Muscle layer of duodenum (tissue), 2 donors: Measurements from ENCODE around the gene UXS1.
"Not testable (repeated sequence)": the region's sequence is repeated elsewhere in the genome, so short reads cannot be mapped to it uniquely, and the experiment has no call there.

Experiments
- H3K27ac ChIP-seq: one replicate; pipeline ENCODE4 v1.7.0; 2013; ENCODE audit warnings: mild to moderate bottlenecking, low read length
- H3K27me3 ChIP-seq: one replicate; pipeline ENCODE4 v1.7.0; 2013; ENCODE audit warnings: low read depth, mild to moderate bottlenecking, control low read depth, low read length
- H3K36me3 ChIP-seq, 2 donors: one replicate each; pipeline ENCODE4 v1.7.0; 2013; ENCODE audit warnings: low read length in 2 of 2, control low read depth in 1 of 2, mild to moderate bottlenecking in 1 of 2; ENCODE audit not compliant: insufficient read depth in 2 of 2, control insufficient read depth in 1 of 2
- H3K4me1 ChIP-seq, 2 donors: one replicate each; pipeline ENCODE4 v1.7.0; 2013; ENCODE audit warnings: low read length in 2 of 2, mild to moderate bottlenecking in 2 of 2, control low read depth in 1 of 2, moderate library complexity in 1 of 2; ENCODE audit not compliant: insufficient read depth in 2 of 2, control insufficient read depth in 1 of 2
- H3K4me3 ChIP-seq, 2 donors: one replicate each; pipeline ENCODE4 v1.7.0; 2013; ENCODE audit warnings: low read length in 2 of 2, low read depth in 1 of 2, mild to moderate bottlenecking in 1 of 2
- H3K9me3 ChIP-seq, 2 donors: one replicate each; pipeline ENCODE4 v1.7.0; 2013; ENCODE audit warnings: low read length in 2 of 2, control low read depth in 1 of 2, mild to moderate bottlenecking in 1 of 2; ENCODE audit not compliant: control insufficient read depth in 1 of 2
- donor health status: healthy.

The UXS1 gene

DNA sequence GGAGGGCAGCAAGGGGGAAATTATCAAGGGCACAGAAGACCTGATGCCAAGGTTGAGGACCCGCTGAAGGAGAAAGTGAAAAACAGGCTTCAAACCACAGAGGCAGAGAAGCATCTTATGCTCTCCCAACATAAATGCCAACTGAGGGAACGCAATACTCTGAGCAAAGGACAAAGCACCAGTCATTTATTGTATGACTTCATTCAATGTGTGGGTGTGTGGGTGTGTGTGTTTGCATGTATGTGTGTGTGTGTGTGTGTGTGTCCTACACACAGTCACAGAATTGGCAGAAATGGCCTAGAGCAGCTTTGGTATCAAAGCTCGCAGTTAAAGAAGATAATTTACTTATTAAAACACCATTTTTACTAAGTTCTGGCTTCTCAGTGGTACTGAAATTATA is 51.4 kb downstream of the UXS1 start:
- Histone ChIP-seq H3K9me3 (no peaks in the 10 kb centered on the region), H3K27ac (no peak overlapping the region), H3K27me3 (no peaks in the 10 kb centered on the region), H3K36me3 (peaks cover 4 to 5% of the 10 kb centered on the region in 2 donors), H3K4me1 (peaks cover 0 to 14% of the 10 kb centered on the region in 2 donors), H3K4me3 (no peak overlapping the region)

DNA sequence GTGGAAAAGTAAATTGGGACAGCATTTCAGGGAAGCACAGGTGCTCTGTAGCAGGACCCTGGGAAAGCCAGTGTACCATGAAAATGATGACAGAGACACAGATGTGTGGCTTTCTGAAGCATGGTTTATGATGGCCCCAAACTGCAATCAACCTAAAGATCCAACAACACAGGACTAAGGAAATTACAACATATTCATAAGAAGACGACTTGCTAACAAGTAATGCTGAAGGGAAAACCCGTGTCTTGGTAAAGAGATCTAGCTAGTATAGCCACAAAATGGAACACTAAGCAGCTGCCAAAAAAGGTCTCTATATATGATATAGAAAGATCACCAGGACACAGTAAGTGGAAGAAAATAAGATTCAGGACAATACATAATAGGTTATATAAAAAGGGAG is 53.2 kb downstream of the UXS1 start:
- no peaks in the 10 kb centered on the region for H3K9me3 ChIP-seq
- no peak overlapping the region for H3K4me3 ChIP-seq
- peaks cover 0 to 17% of the 10 kb centered on the region in 2 donors for H3K4me1 ChIP-seq
- H3K27me3 ChIP-seq, result no peaks in the 10 kb centered on the region
- H3K27ac ChIP-seq, result no peak overlapping the region
- peaks cover 4 to 5% of the 10 kb centered on the region in 2 donors for H3K36me3 ChIP-seq

DNA sequence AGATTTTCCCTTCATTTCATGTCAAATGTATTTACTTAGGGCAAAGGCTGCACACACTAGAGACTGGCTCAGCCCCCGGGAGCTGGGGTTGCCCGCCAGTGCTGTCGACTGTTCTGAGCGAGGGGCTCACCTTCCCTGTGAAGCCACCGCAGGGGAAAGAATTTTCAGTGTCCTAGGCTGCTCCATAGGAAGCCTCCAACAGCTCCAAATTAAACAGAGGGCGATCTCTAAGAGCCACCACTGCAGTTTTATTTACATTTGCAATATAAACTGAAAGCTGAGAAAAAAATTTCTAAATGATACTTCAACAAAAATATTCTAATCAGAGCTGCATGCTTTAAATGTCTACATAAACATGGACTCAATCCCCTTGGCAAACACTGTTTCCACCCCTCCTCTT is 54.0 kb downstream of the UXS1 start:
- H3K9me3 ChIP-seq, result no peaks in the 10 kb centered on the region
- H3K27ac ChIP-seq, result no peak overlapping the region

DNA sequence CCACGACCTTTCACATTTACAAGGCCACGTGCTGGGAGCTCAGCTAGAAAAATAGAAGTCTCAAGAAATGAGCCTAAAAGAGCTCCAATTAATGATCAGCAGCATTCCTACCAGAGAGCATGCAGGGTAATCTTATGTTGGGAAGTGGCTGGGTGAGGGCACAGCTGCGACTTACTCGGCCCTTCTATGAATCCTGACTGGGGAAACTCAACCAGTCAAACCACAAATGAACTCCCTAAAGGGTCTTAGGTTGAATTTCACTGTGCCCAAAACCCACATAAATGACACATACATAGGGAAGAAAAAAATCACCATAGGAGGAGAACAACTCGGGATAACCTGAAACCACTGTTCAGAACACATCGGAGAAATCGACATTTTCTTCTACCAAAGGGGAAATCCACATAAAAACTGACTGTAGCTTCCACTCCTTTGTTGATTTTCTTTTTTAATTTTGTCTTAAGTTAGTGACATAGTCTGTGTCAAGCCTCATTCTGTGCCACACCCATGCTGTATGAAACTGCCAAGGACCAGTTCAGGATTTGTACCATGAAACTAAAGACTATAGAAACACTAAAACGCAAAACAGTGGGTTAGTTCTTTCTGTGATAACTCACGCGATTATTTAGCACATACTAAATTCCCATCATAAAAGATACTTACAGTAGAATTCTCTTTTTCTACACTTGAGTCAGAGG is 54.7 kb downstream of the UXS1 start:
- Histone ChIP-seq H3K27me3 (no peaks in the 10 kb centered on the region), H3K4me3 (no peak overlapping the region), H3K36me3 (peaks cover 0 to 5% of the 10 kb centered on the region in 2 donors), H3K4me1 (peaks cover 0 to 17% of the 10 kb centered on the region in 2 donors), H3K27ac (peak overlapping the region; percentile 78), H3K9me3 (no peaks in the 10 kb centered on the region)

More for the DNA sequence above, 54.0 kb downstream of the UXS1 start:
- no peak overlapping the region for H3K4me3 ChIP-seq
- H3K36me3 ChIP-seq, result peaks cover 3 to 5% of the 10 kb centered on the region in 2 donors
- peaks cover 0 to 17% of the 10 kb centered on the region in 2 donors for H3K4me1 ChIP-seq
- no peaks in the 10 kb centered on the region for H3K27me3 ChIP-seq

DNA sequence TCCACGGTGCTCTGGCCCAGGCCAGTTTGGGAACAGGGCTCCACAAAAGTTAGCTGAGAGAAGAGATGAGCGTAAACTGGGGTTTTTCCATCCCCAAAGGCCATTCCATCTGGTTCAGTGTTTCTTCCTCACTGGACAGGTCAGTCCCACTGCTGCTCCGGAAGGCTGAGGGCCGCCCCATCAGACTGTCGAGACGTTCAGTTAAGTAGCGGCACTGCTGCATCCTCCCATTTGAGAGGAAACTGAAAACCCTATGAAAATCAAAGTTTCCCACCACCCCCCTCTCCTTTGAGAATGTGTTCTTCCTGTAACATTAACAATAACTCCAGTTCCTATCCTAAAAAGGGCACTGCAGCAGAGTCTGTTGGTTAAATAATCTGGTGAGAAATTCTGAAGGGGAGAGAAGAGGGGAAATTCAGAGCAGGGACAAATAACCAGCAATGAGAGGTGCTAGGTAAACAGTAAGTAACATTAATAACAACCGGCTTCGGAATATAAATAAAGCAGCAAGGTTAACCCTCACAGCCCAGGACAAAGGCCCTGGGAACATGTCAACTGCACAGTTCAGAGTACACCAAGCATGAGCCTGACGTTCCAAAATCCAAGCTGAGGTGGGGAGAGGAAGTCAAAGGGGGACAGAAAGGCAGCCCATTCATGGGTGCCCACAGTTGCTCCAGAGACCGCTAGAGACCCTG is 55.4 kb downstream of the UXS1 start:
- Histone ChIP-seq H3K36me3 (peaks cover 0 to 4% of the 10 kb centered on the region in 2 donors), H3K9me3 (no peaks in the 10 kb centered on the region), H3K27ac (peak overlapping the region; percentile 78), H3K27me3 (no peaks in the 10 kb centered on the region), H3K4me1 (peaks cover 0 to 17% of the 10 kb centered on the region in 2 donors), H3K4me3 (peak overlapping the region in 1 of 2 donors; percentile 27)

DNA sequence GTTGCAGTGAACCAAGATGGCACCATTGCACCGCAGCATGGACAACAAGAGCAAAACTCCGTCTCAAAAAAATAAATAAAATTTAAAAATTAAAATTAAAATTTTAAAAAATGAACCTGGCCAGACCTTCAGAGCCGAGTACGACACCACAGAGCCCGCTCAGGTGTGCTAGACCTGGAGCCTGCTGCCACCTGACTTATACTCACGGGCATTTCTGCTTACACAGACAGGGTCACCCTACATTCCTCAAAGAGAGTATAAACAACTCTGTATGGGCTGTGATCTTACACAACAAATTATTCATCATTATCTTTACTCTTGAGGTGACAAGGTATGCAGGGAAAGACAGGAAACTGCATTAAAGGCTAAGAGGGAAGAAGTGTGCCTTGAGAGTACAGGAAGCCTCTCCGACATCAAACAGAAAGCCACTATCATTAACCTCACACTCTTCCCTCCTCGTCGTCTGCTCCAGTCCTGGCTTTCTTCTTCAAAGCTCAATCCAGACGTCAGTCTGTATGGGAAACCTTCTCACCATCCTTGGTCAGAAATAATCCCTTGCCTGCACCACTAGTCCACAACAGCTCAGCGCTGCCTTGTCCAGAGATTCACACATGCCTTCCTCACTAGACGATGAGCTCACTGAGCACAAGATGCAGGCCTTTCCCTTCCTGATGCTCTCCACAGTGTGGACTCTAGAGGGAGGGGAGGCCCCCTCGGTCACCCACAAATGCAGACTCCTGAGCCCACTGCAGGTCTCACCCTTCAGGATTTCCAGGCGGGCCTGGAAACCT is 56.2 kb downstream of the UXS1 start:
- no peaks in the 10 kb centered on the region for H3K27me3 ChIP-seq
- peak overlapping the region; percentile 18 to 27 for H3K4me3 ChIP-seq
- no peaks in the 10 kb centered on the region for H3K36me3 ChIP-seq
- H3K27ac ChIP-seq, result peak overlapping the region; percentile 78
- peaks cover 0 to 17% of the 10 kb centered on the region in 2 donors for H3K4me1 ChIP-seq
- no peaks in the 10 kb centered on the region for H3K9me3 ChIP-seq

DNA sequence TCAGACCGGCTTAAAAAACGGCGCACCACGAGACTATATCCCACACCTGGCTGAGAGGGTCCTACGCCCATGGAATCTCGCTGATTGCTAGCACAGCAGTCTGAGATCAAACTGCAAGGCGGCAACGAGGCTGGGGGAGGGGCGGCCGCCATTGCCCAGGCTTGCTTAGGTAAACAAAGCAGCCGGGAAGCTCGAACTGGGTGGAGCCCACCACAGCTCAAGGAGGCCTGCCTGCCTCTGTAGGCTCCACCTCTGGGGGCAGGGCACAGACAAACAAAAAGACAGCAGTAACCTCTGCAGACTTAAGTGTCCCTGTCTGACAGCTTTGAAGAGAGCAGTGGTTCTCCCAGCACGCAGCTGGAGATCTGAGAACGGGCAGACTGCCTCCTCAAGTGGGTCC is 62.9 kb downstream of the UXS1 start:
- not testable (repeated sequence) for H3K4me1 ChIP-seq, H3K36me3 ChIP-seq, H3K4me3 ChIP-seq, H3K9me3 ChIP-seq, H3K27me3 ChIP-seq, H3K27ac ChIP-seq

DNA sequence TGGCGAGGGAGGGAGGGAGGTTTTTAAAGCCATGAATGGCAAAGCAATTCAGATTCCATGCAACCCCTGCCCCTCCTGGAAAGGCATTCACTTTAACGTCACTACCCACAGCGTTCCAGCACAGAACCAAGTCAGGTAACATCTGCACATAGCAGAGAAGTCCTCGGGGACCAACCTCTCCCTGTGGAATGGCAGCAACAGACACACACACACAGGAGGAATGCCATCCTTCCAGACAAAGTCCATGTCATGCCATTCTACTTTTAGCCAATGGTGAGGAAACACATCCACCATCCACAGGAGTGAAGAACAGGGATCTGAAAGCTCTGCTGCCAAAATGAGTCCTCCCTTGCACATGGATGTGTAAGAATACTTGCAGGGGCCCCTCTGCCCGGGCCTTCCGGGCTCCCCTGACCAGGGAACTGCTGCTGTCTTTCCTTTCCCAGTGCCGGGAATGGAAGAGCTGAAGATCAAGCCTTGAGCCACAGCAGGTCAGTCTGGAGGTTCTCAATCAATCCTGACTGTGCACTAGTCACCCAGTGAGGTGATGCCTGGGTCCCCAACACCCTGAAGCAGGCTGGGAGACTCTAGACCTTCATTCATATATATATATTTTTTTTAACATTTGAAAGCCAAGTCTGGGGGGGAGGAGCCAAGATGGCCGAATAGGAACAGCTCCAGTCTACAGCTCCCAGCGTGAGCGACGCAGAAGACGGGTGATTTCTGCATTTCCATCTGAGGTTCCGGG is 63.7 kb downstream of the UXS1 start:
- Histone ChIP-seq H3K27me3 (no peaks in the 10 kb centered on the region), H3K9me3 (no peaks in the 10 kb centered on the region), H3K36me3 (peaks cover 3 to 12% of the 10 kb centered on the region in 2 donors), H3K4me3 (no peak overlapping the region), H3K27ac (no peak overlapping the region), H3K4me1 (peaks cover 0 to 6% of the 10 kb centered on the region in 2 donors)

DNA sequence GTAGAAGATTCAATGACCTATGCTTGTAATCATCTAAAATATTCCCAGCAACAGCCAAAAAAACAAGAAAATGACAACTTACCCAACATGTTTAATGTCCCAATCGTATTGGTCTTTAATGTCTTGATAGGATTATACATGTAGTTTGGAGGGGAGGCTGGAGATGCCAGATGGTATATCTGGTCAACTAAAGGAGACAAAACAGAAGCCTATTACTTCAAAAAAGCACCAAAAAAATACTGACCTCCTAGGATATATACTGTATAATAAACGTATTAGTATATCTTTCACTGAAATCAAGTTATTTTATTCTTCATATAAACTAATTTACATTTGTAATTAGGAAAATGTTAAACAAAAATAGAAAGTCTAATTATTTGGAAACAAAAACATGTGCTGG is 64.5 kb downstream of the UXS1 start:
- Histone ChIP-seq H3K4me3 (no peak overlapping the region), H3K27me3 (no peaks in the 10 kb centered on the region), H3K4me1 (peaks cover 0 to 6% of the 10 kb centered on the region in 2 donors), H3K27ac (no peak overlapping the region), H3K36me3 (peaks cover 3 to 19% of the 10 kb centered on the region in 2 donors), H3K9me3 (no peaks in the 10 kb centered on the region)

DNA sequence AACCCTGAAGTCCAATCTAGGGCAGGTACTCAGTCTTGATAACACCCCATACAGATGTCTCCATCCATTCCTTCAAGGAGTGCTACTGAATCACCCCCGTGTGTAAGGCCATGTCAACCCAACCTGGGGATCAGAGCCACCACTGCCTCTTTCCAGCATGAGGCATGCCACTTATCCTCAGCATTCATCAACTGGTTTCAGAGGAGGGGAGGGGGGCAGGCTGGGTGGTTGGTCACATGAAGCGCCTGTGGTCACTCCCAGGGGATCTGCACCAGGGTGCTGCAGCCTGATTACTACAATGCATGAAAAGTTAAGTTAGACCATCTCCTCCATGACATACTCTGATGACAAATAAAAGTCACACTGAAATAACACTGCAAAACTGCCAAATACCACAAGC is 65.0 kb downstream of the UXS1 start:
- no peak overlapping the region for H3K27ac ChIP-seq
- H3K4me1 ChIP-seq, result peaks cover 0 to 6% of the 10 kb centered on the region in 2 donors
- peaks cover 3 to 19% of the 10 kb centered on the region in 2 donors for H3K36me3 ChIP-seq
- H3K9me3 ChIP-seq, result no peaks in the 10 kb centered on the region
- H3K27me3 ChIP-seq, result no peaks in the 10 kb centered on the region
- H3K4me3 ChIP-seq, result no peak overlapping the region
